Neural progenitor cell (in vitro differentiated cells): ENCODE data around the gene CACNA1D.

Source experiments
- CTCF ChIP-seq: fragments of 200-600 bp; sonication (generic); IDR thresholded peaks from 2 replicates; pipeline ENCODE4 v1.5.1; 2017; ENCODE audit warnings: antibody characterized with exemption, mild to moderate bottlenecking
- EZH2 ChIP-seq: fragments of 200-600 bp; sonication (generic); IDR thresholded peaks from 2 replicates; pipeline ENCODE4 v1.6.1; 2017; ENCODE audit warnings: antibody characterized with exemption, mild to moderate bottlenecking, moderate library complexity
- EZH2phosphoT487 ChIP-seq: fragments of 200-600 bp; sonication (generic); IDR thresholded peaks from 2 replicates; pipeline ENCODE4 v1.6.1; 2017; ENCODE audit warnings: antibody characterized with exemption

- no peak for TF ChIP-seq CTCF
- no peak for TF ChIP-seq EZH2
- no peak for TF ChIP-seq EZH2phosphoT487
Observed at GRCh38 chr3:53758846-53759245, 264.4 kb downstream of the CACNA1D start.
